Esophagus mucosa (tissue), 1 donor: ENCODE results near the gene UTP20. TPM values are rescaled to one million over a fixed set of nuclear protein-coding genes. Genes with fewer than 3 reads are reported as not detected.

Experiments used
- ATAC-seq: fragments of 200-7000 bp; cut with Tn5 transposase; one replicate; pipeline ENCODE4 v1.9.1; 2020
- total RNA-seq: library from RNA; stranded (reverse); gene quantifications from one replicate; pipeline ENCODE4 v1.2.4, GENCODE V29; 2023
- donor health status: DM: yes; HTN: yes; CAD: no.

The UTP20 gene
- total RNA-seq: 11.5 TPM

DNA sequence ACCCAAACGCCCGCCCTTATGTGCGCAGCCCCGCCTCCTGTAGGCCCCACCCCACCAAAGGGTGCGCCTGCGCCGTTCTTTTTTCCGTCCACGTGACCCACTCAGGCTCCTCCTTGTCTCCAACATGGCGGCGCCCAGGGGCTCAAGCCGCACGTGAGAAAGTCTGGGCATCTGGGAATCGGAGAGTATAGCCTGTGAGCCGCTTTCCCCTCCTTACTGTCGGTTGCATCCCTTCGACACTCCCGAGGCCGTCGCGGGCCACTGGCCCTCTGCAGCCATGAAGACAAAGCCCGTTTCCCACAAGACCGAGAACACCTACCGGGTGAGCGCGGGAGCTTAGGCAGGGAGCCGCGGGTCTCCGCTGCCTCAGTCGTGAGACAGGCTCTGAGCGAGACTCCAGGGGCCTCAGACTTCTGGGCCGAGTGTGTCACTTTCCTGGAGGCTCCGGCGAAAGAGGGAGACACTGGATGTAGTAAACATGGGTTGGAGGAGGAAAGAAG is at the start of gene UTP20:
UTP20 (plus strand) TSS at position 100 of the 500 bp plus-strand sequence; CDS start at position 278, 178 bp downstream.
- ATAC-seq: peak; percentile 100

DNA sequence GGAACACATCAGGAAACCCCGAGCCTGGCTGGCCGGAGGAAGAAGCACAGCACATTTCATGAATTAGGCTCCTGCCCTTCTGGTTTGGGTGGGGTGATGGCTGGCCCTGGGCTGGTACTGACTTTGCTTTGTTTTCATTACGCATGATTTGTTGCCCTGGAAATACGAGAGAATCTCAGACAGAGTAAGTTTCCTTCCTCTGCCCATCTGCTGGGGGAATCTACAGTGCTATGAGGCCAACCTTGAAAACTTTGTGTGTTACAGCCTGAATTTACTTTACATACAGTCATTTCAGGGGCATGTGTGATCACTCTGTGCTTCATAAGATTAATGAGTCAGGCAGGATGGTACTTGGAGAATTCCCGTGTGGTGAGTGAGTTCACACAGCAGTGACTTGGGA is 49.4 kb upstream of the UTP20 start:
- ATAC-seq: peak; percentile 74

DNA sequence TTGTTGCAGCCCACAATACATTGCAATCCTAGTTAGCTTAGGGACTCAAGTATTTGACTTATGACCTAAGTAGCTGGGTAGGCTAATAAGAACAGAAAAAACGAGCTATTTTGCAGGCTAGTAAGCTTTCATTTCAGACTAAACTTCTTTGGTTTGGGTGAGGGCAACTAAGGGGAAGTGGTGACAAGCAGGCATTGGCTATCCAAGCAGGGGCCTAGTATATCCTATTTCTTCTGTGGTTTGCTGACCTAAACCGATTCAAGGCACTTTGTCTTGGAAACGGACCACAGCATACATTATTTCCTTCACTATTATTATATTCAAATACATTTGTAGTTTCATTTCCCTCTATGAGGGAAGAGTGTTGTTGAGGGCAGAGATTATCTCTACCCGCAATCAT is 48.3 kb upstream of the UTP20 start:
- no peak for ATAC-seq

DNA sequence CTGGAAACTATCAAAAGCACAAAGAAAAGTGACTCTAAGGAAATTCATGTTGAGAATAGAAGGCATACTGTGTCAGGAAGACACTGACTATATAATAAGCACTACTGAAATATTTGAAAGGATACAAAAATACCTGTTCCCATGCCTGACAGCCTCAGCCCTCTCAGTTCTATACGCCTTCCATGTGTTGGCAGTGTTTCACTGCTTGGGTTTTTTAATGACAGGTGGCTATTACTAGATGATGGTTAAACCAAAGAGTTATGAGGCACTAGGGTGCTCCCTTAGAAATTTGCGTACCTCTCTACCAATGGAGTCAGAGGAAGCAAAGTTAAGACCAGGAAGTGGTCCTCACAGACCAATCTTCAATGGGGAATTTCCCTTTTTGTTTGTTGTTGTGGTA is 44.2 kb upstream of the UTP20 start:
- no peak for ATAC-seq

DNA sequence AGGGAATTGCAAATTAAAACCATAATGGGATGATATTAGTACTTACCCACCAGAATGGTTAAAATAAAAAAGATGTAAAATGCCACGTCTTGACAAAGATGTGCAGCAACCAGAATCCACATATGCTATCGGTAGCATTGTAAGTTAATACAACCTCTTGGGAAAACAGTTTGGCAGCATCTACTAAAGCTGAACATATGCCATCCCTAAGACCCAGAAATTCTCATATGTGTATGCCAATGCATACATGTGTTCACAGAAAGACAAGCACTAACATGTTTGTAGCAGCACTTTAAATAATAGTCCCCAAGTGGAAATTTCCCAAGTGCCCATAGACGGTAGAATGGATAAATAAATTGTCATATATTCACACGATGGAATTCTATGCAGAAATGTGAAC is 41.6 kb upstream of the UTP20 start:
- no peak for ATAC-seq

DNA sequence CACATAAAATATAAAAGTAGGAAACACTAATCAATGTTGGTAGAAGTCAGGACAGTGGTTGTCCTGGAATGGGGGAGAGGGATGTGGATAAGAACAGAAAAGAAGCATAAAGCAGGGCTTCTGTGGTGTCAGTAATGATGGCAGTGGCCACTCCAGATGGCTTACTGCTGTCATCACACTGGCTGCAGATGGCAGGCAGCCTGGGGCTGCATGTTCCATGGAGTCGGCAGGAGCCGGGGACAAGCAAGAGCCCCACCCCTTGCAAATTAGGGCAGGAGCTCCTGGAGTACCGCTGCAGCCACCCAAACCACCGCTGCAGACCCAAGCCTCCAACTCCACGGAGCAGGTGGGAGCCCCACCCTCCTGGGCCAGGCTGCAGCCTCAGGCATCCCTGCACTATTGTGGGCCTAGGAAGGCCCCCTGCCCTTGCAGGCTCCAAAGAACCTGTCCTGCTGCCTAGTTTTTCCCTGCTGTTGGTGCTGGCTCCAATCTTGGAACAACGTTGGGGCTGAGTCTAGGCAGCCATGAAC is 41.0 kb upstream of the UTP20 start:
- no peak for ATAC-seq

DNA sequence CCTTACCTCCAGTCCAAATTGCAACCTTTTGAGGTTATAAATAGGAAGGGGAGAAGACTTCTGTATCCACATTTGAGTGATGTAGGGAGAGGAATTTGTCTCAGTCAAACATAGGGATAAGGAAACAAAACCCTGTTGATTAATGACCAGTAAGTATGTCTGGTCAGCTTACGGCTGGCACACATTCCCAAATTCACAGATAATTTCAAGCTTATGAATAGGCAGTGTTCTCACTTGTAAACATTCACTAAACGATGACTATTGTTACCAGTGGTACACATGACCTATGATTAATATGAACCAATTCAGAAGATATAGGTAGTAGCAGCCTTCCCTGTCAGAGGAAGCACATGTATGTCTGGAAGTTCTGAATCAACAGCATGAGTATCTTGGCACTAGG is 36.8 kb upstream of the UTP20 start:
- ATAC-seq: no peak

DNA sequence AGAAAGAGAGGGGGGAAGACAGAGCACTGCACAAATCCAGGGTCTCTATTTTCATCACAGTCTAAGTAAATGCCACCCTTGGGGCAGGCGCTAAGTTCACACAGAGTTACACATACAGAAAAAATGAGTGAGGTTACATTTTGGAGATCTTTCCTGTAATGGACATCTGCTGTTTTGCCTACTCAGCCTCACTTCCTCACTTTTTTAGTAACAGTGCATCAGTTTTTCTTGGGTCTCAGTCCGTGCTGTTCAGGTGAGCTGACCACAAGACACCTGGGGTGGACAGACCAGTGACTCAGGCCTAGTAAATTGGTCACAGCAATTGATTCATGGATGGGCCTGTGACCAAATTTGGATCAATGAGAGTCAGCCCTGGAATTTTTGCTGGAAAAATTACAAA is 36.3 kb upstream of the UTP20 start:
- ATAC-seq: no peak

DNA sequence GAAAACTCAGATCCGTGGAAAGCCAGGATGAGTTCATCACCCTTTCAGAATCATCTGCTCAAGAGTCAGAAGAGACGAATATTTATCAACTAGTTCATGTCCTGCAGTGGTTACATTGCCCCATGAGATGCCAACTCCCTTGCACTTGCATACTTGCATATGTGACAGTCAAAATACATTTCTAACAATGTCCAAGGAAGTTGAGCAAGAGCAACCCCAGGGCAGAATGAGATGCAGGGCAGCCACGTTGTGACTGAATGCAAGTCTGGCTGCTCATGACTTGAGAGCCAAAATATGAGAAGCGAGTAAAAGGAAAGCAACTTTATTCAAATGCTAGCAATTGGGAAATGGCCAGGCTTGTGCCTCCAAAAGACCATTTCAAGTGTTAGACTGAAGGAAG is 23.6 kb upstream of the UTP20 start:
- ATAC-seq: no peak

DNA sequence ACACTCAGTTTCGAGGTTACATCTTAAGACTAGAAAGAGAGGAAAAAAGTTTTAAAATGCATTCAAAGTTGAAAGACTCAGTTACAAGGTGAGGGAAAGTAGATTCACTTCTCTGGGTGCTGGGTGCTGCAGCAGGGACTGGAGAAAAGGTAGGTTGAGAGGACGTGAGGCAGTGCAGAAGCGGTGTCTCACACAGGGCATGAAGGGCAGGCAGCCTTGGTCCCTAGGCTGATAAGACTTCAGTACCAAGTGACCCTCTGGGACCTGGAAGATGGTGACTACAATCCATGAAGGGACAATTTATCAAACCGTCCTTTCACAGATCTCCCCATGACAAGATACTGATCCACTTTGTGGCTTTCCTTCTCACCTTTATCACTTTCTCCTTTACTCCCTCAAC is 22.5 kb upstream of the UTP20 start:
- ATAC-seq: no peak

DNA sequence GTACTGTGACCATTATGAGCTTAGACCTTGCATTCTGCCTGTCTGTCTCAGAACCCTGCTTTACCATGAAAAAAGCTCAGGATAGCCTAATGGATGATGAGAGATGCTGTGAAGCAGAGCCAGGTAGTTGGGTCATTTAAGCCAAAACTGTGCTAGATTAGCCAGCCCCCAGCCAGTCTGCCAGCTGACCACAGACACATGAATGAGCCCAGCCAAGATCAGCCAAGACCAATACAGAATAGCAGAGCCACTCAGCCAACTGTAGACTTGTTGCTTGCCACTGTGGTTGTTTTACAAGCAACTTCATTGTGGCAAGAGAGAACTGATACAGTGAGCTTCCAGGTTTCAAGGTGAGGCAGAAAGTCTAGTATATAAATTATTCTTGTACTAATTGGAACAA is 12.8 kb upstream of the UTP20 start:
- no peak for ATAC-seq

DNA sequence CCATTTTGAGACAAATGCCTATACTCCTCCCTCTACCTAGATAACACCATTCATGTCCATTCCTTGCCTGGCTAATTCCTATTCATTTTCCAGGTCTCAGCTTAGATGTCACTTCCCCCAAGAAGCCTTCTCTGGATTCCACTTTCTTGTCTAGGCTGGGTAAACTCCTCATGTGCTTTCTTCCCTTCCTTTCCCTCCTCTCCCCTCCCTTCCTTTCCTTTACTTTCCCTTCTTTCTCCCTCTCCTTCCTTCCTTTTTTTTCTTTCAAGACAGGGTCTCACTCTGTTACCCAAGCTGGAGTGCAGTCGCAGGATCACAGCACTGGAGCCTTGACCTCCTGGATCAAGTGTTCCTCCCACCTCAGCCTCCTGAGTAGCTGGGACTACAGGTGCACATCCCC is 3.5 kb upstream of the UTP20 start:
- ATAC-seq: no peak

DNA sequence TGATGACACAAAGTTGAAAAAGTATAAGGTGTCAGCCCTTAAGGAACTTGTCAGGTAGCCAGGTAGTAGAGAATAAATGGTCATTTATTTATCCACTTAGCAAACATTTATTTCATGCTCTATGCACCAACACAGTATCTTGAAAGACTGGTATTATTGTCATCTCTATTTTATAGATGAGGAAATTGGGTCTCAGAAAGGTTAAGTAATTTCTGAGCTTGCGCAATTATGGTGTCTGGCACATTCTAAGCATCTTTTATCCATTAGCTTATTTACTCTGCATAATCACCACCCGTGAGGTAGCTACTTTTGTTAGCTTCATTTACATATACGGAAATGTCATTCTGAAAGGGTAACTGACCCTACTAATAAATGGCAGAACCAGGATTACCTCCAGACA is 2.5 kb upstream of the UTP20 start:
- ATAC-seq: peak; percentile 68

DNA sequence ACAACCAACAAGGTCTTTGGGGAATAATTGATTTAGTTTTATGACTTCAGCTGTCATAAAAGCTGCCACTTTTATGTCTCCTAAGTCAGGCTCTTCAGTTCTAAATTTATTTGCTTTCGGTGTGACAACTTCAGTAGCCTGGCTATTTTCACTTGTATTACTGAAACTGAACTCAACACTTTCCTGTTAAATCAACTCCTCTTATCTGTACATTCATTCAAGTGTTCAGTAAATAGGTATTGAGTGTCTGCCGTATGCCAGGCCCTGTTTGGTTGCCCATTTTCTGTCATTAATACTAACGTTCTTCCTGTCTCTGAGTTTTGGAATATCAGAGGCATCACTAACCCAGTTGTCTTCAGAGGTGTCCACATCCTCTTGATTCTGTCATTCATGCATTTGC is 7.5 kb downstream of the UTP20 start:
- no peak for ATAC-seq

DNA sequence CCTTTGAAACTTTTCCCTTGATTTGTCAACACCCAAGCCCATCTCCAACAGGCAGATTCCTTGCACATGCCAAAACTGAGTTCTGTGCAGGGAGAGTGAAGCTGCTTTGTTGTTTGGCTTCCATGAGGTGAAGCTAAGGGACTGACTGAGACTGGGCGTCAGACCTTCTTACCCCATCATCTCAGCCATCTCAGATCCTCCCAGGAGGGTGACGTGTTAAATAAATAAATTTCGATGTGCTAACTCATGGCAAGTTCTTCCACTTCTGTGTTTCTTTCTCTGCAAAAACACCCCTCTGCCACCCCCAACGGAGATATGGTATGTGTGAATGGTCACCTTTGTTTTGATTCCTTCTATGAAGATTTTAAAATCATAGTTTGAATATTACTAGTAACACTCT is 17.8 kb downstream of the UTP20 start:
- no peak for ATAC-seq

DNA sequence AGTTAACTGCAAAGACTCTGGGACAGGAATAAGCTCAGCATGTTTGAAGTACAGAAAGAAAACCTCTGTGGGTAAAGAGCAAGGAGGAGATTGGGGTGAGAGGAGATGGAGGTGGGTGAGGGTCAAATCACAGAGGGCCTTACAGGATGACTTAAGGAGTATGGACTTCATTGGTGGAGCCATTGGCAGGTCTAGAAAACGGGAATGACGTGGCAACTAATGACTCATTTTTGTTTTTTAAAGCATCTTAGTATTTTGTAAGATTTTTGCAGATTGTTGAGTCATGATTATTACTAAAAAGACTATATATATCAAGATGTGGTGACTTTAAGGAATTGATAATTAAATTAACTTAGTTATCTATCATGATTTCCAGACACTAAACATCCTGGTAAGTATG is 18.5 kb downstream of the UTP20 start:
- no peak for ATAC-seq

DNA sequence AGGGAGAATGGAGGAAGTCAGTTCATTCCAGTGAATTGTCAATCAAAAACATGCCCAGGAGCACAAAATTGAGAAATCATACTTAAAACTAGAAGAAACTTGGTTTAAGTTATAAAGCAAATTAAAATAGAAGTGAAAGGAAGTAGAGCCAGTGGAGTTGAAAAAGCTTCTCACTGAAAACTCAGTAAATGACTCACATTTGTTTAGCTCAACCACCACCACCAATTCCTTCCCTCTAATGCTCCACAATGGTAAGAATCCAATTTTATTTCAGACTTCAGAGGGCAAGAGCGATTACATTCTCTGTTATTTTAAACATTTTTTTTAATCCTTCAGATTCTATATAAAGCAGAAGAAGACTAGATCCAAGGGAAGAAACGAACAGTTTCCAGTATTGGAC is 19.4 kb downstream of the UTP20 start:
- ATAC-seq: no peak

DNA sequence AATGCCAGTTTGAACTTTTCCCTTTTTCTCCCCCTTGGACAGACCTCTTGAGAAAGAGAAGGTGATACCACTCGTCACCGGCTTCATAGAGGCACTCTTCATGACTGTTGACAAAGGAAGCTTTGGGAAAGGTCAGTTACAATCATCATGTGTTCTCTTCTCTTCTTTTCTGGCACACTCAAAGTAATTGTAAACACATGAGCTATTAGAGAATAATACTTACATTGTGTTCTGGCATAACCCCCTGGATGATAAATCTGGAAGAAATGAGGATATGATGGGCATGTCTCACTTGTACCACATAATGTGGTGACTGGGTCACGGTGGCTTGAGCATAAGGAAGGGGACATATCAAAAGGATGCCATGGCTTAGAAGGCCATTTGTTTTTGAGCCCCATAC is 20.0 kb downstream of the UTP20 start:
- ATAC-seq: no peak

DNA sequence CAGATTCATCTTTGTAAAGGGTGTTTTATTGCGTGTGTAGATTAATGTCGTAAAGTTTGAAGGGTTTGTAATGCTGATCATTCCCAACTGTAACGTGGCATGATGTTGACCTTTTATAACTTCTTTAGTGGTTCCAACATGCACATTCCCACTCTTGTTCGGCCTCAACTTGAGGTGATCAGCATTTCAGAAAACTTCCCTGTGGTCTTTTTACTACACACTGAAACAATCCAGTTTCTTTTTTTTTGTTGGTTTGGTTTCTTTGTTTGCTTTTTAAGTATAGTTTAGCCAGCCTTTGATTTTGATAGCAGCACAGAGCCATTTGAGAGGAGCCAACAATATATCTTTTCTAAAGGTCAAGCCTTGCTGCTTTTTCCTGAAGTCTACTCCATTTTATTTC is 22.8 kb downstream of the UTP20 start:
- no peak for ATAC-seq

DNA sequence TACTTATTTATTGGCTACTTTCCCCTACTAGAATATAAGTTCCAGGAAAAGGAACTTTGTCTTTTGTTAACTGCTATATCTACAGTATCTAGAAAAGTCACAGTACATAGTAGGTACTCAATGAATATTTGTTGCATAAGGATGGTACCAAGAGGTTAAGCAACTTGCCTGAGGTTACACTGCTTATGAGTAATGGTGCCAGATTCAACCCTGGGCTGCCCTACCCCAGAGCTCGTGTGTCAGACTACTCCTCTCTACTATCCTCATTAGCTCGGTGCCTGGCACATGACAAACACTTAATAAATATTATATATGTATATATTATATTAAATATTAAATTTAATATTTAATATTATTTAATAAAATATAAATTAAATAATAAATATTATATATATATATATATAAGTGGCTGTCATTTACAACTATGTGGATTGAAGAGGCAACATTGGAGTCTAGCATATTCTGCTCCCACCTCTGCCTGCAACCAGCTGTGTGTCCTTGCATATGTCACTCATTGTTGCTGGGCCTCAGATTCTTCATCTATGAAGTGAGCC is 25.4 kb downstream of the UTP20 start:
- peak; percentile 52 for ATAC-seq

DNA sequence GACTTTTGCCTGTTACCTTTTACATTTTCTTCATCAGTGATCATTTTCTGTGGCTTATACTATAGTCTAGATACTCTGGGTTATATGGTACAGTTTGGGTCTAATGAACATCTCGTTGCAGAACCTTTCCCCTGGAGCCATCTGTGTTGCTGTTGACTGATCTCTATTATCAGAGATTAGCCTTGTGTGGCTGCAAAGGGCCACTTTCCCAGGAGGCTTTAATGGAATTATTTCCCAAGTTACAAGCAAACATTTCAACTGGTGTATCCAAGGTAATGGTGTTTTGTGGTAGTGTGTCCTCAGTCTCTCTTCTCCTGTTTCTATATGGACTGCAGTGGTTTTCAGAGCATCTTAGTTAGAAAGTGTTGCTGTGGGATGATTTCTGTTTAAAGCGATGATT is 25.9 kb downstream of the UTP20 start:
- ATAC-seq: no peak

DNA sequence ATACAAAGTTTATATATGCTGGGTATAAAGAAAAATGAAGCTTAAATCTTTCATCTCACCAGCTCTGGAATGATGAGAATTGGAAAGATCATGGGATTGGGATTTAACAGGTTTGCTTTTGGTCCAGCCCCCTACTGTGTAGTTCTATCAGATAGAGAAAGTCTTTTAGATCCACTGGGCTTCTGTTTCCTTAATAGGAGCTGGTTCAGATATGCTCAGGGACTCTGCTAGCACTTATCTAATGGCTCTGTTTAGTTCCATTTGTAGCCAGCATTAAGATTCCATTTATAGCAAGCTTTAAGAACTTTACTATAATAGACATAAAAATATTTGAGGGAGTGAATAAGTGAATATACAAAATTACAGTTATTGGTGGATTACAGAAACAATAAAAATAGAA is 42.6 kb downstream of the UTP20 start:
- no peak for ATAC-seq

DNA sequence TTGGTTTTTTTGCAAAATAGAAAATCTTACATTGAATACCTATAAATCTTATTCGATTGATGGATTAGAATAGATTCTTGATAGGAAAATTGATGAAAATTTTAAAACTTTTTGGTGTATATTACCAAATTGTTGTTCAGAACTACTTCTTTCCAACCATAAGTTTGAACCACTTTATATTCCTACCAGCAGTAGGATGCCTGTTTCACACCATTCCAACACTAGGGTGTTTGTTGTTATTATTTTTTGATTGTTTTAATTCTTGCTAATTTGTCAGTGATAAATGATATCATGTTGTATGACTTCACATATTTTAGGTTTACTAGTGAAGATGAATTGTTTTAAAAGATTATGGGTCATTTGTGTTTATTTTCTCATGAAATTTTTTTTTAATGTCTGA is 43.4 kb downstream of the UTP20 start:
- ATAC-seq: no peak

DNA sequence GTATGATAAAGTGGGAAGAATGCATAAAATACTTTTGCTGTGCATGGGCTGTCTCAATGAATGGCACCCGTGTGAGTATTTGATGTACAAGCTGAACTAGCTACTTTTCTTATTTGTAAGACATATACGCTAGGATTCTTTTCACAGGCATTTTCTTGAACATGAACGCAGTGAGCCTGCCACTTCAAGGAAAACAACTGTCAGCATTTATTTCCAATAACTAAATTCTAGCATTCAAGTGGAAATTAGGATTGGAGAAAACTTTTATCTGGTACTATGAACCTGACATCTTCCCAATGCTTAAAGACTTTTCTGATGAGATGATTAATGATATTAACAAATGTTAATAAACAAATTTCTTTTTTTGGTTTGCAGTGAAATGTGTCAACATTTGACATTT is 45.7 kb downstream of the UTP20 start:
- ATAC-seq: no peak

DNA sequence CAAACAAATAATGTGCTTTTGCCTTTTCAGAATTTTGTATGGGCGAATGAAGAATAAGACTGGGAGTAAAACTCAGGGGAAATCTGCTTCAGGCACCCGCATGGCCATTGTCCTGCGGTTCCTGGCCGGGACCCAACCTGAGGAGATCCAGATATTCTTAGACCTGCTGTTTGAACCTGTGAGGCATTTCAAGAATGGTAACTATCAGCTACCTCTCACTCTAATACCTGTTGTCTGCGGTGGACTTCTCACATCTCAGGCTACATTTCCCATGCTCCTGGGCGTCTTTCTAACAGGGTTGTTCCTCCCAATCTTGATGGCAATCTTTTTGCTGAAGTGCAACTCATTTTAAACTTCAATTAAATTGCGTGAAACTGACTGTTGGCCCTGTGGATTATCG is 47.1 kb downstream of the UTP20 start:
- ATAC-seq: no peak
